PC-3 (cell line): Measurements from ENCODE around the gene MAML3. TPM values are rescaled to one million over a fixed set of nuclear protein-coding genes. Genes with fewer than 3 reads are reported as not detected.

Experiments
- ATAC-seq: fragments of 200-7000 bp; cut with Tn5 transposase; 2 replicates; pipeline ENCODE4 v1.9.1; 2020; ENCODE audit warnings: mild to moderate bottlenecking, moderate library complexity
- BruUV-seq: library from RNA; stranded (reverse); fragments of 400-500 nt; replicated peaks from 2 replicates; lab custom pipeline; 2021; lab: Mats Ljungman, UMichigan
- CTCF ChIA-PET: fragments of 300-600 bp; sonication (Branson Sonifier 250); formaldehyde crosslinking; loops from one replicate; lab custom pipeline; 2022; ENCODE audit warnings: antibody characterized with exemption; lab: Charles Lee
- POLR2A ChIA-PET: fragments of 300-600 bp; sonication (Branson Sonifier 250); formaldehyde crosslinking; loops from one replicate; lab custom pipeline; 2022; ENCODE audit warnings: antibody characterized with exemption; ENCODE audit not compliant: unreplicated experiment; lab: Charles Lee
- DNase-seq: peaks from one replicate; pipeline ENCODE4 v3.0.0-alpha.2; 2015
- H2AFZ ChIP-seq: fragments of 300-600 bp; sonication (generic); 2 replicates; pipeline ENCODE4 v1.6.0; 2016; ENCODE audit warnings: antibody characterized with exemption, low read length
- H3F3A ChIP-seq: fragments of 300-600 bp; sonication (generic); one replicate; pipeline ENCODE4 v1.6.0; 2017; ENCODE audit warnings: antibody characterized with exemption, low read length, control low read depth, mild to moderate bottlenecking; ENCODE audit not compliant: unreplicated experiment
- H3K27ac ChIP-seq: fragments of 300-600 bp; sonication (generic); 2 replicates; pipeline ENCODE4 v1.5.1; 2016; ENCODE audit warnings: mild to moderate bottlenecking, low read length
- H3K27me3 ChIP-seq: fragments of 300-600 bp; sonication (generic); 2 replicates; pipeline ENCODE4 v1.6.1; 2016; ENCODE audit warnings: low read length, mixed read lengths
- H3K36me3 ChIP-seq: fragments of 300-600 bp; sonication (generic); 2 replicates; pipeline ENCODE4 v1.6.1; 2016; ENCODE audit warnings: low read depth, mixed run types, low read length, mixed read lengths
- H3K4me1 ChIP-seq: fragments of 300-600 bp; sonication (generic); 2 replicates; pipeline ENCODE4 v1.5.1; 2016; ENCODE audit warnings: low read length; ENCODE audit not compliant: insufficient read depth
- H3K4me2 ChIP-seq: fragments of 300-600 bp; sonication (generic); 2 replicates; pipeline ENCODE4 v1.6.0; 2016; ENCODE audit warnings: low read length
- H3K4me3 ChIP-seq: fragments of 300-600 bp; sonication (generic); 2 replicates; pipeline ENCODE4 v1.5.1; 2016; ENCODE audit warnings: mild to moderate bottlenecking, low read length, mixed read lengths
- H3K79me2 ChIP-seq: fragments of 300-600 bp; sonication (generic); 2 replicates; pipeline ENCODE4 v1.6.1; 2017; ENCODE audit warnings: low read length, mixed read lengths
- H3K9ac ChIP-seq: fragments of 300-600 bp; sonication (generic); 2 replicates; pipeline ENCODE4 v1.6.0; 2016; ENCODE audit warnings: mild to moderate bottlenecking, low read length
- H3K9me2 ChIP-seq: fragments of 300-600 bp; sonication (generic); replicated peaks from 2 replicates; pipeline ENCODE4 v1.6.1; 2016; ENCODE audit warnings: mixed run types, low read length, mixed read lengths
- H3K9me3 ChIP-seq: fragments of 300-600 bp; sonication (generic); 2 replicates; pipeline ENCODE4 v1.6.1; 2016; ENCODE audit warnings: low read length, mixed read lengths
- H4K20me1 ChIP-seq: fragments of 300-600 bp; sonication (generic); 2 replicates; pipeline ENCODE4 v1.6.1; 2016; ENCODE audit warnings: low read length, mixed read lengths
- CTCF ChIP-seq: fragments of 300-600 bp; sonication (generic); conservative IDR thresholded peaks from 2 replicates; pipeline ENCODE4 v1.5.1; 2017; ENCODE audit warnings: antibody characterized with exemption, low read depth, mild to moderate bottlenecking, low read length
- EZH2 ChIP-seq: fragments of 300-600 bp; sonication (generic); IDR thresholded peaks from one replicate; pipeline ENCODE4 v1.6.1; 2017; ENCODE audit warnings: antibody characterized with exemption, mild to moderate bottlenecking, low read length; ENCODE audit not compliant: unreplicated experiment
- EZH2phosphoT487 ChIP-seq: fragments of 300-600 bp; sonication (generic); IDR thresholded peaks from 2 replicates; pipeline ENCODE4 v1.6.1; 2018; ENCODE audit warnings: mild to moderate bottlenecking, antibody characterized with exemption, low read length, borderline replicate concordance
- intact Hi-C: fragments of 100-400 bp; cut with micrococcal nuclease; formaldehyde crosslinking; loops from 2 replicates; pipeline ENCODE4 v1.9.0; 2023
- total RNA-seq: library from RNA; depleted of rRNA; stranded (reverse); fragments of >200 nt; gene quantifications from 2 replicates; pipeline ENCODE4 v1.2.3, GENCODE V29; 2014

The MAML3 gene
- total RNA-seq, 1 experiment from 2014 or later: 4.3 TPM

- Histone ChIP-seq H3F3A (no peaks in the 10 kb centered on the region), H3K27me3 (no peaks in the 10 kb centered on the region), H3K4me1 (no peaks in the 10 kb centered on the region), H3K4me2 (no peak overlapping the region), H3K79me2 (no peaks in the 10 kb centered on the region), H3K9me3 (no peaks in the 10 kb centered on the region), H3K27ac (no peak overlapping the region), H3K4me3 (no peak overlapping the region), H2AFZ (no peak overlapping the region), H3K9ac (no peak overlapping the region), H3K9me2 (no peaks in the 10 kb centered on the region), H4K20me1 (no peaks in the 10 kb centered on the region), H3K36me3 (no peaks in the 10 kb centered on the region)
- no peak for DNase-seq
- ChIA-PET CTCF (no interaction called here), POLR2A (no interaction called here)
- no peak for ATAC-seq
- BruUV-seq: no TSS peak
- intact Hi-C loops: no loop called here
- no peak for TF ChIP-seq EZH2phosphoT487
- TF ChIP-seq EZH2: no peak
- no peak for TF ChIP-seq CTCF
These were observed 359.6 kb downstream of the MAML3 start for GRCh38 chr4:139794158-139794954.

- POLR2A ChIA-PET: no interaction called here
These were observed 362.3 kb downstream of the MAML3 start for GRCh38 chr4:139791681-139792080.

More at GRCh38 chr4:139791681-139792080, 362.3 kb downstream of the MAML3 start:
- H3K9ac ChIP-seq: no peak overlapping the region
- no peaks in the 10 kb centered on the region for H3K36me3 ChIP-seq
- no peaks in the 10 kb centered on the region for H3K79me2 ChIP-seq
- no peak for DNase-seq
- H3F3A ChIP-seq: no peaks in the 10 kb centered on the region
- TF ChIP-seq CTCF: no peak
- no peak for TF ChIP-seq EZH2
- TF ChIP-seq EZH2phosphoT487: no peak
- no peak overlapping the region for H3K27ac ChIP-seq
- H3K4me3 ChIP-seq: no peak overlapping the region
- no peaks in the 10 kb centered on the region for H3K4me1 ChIP-seq
- no peak for ATAC-seq
- no peaks in the 10 kb centered on the region for H4K20me1 ChIP-seq
- no peaks in the 10 kb centered on the region for H3K9me3 ChIP-seq
- CTCF ChIA-PET: no interaction called here
- no peak overlapping the region for H3K4me2 ChIP-seq
- intact Hi-C loops: no loop called here
- no peaks in the 10 kb centered on the region for H3K9me2 ChIP-seq
- BruUV-seq: no TSS peak
- no peaks in the 10 kb centered on the region for H3K27me3 ChIP-seq
- no peak overlapping the region for H2AFZ ChIP-seq
